Measurements from ENCODE around the gene ZRANB1.

GRCh38 chr10:124899151-124899550 lies 42.8 kb upstream of the ZRANB1 start:
- TF ChIP-seq CTCF (IDR thresholded peaks at IDR 0.05) = no peak
- no peak for TF ChIP-seq POLR2A (IDR thresholded peaks at IDR 0.05)
